GM19043 (cell line): Measurements from ENCODE around the gene NFRKB.
"Not testable (repeated sequence)": the region's sequence is repeated elsewhere in the genome, so short reads cannot be mapped to it uniquely, and the experiment has no call there.

ENCODE experiments used
- ATAC-seq: cut with Tn5 transposase; IDR thresholded peaks from one replicate; pipeline ENCODE4 v1.9.1; 2021; ENCODE audit warnings: low read depth; ENCODE audit not compliant: unreplicated experiment

NFRKB gene

GRCh38 chr11:129896062-129896461, 684 bp upstream of the NFRKB start:
- no peak for ATAC-seq

DNA sequence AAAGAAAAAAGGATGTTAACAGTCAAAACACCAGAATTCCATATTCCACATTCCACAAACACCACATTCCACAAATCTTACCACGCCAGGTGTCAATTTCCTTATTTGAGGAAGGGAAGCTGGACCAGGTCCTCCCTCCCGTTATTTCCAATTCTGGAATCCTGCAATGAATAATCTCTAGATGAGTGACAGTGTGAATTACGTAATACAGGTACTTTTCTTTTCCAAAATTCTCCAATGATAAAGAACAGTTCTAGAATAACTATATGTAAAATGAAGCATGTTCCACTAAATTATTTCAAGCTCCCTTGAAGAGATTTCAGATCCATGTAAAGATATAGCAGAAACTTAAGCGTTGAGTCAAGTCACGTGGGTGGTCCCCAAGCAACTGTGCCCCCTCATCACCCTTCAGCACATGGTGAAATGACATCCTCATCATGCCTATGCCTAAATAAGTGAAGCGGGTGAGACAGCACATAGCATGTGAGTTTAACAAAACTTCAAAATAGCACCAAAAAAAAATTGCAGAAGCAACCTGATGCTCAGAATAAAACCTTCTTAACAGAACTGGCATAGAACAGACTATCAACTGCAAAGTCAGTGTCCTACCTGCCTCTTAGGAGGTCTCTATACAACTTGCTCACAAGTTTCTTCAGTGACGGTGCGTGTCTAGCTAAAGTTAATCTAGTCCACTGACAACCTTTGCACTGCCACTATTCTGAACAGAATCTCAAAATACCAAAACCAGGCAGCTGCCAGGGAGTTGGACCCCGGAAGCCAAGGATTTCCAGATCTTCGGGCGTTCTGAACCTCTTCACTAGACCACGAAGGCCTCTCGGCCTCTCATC, 876 bp downstream of the NFRKB start:
- peak; percentile 28 for ATAC-seq

DNA sequence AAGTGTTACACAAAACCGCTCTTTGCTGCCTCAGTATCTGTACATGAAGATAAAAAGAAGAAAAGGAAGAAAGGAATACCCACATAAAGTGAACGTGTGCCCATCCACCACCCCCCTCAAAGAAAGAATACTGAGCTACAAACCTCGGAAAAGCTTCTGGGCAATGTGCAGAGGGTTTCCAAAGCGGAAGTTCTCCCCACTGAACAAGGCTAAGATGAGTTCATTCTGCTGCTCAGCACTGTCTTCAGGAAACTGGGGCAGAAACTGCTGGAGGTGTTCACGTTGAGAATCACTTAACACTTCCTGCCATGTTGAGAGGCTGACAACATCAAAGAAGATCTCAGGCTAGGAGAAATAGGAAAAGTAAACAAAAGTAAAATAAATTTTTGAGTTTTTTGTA, 6.9 kb downstream of the NFRKB start:
- no peak for ATAC-seq

DNA sequence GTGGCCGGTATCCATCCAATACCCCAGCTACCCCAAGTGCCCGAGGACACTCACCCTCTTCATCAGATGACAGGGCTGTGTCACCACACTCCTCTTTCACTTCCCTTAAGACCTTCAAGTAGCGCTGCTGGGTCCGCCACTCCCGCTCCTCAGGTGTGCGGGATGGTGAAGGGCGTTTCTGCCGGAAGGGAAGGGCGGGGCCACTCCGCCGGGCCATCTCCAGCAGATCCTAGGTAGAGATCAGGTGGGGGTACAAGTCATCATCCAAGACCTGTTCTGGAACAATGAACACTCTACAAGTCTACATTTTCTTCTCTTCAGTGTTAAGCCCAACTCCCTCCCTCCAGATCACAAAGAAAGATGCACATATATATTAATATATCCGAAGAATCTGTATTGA, 10.0 kb downstream of the NFRKB start:
- ATAC-seq: no peak

DNA sequence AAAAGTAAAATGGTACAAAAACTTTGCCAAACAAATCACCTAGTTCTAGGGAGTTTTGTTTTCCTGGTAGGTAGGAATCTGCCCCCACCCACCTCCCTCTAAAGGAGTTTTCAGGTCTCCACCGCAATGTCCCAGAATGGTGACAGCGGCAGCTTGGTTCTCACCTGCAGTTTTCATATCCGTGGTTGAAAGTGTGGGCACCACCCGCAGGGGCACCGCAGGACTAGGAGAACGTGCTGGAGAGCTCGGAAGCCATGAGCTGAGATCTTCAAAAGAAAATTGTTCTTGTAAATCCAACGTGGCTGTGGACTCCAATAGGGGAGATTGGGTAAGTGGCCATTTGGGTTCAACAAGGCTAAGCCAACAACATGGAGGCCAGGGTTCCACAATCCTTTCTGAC, 10.8 kb downstream of the NFRKB start:
- no peak for ATAC-seq

GRCh38 chr11:129881570-129882170, 13.7 kb downstream of the NFRKB start:
- ATAC-seq: peak; percentile 84

DNA sequence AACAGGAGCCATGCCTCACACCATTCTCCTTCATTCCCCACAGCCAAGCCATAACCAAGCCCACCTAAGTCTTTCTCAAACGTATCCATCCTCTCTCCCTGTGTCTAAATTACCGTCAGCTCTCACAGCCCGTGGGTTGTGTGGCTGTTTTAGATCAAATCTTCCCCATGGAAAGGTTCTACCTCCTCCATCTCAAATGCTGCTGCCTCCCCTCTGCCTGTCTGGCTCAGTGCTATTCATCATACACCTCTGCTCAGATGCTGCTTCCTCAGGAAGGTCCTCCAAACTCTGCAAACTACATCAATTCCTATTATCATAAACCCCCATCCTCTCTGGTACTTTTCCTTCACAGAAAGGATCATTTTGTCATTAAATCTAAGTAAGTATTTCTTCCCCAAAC, 15.1 kb downstream of the NFRKB start:
- no peak for ATAC-seq

GRCh38 chr11:129871914-129872313, 23.5 kb downstream of the NFRKB start:
- ATAC-seq: no peak

- ATAC-seq: not testable (repeated sequence)
These were observed 26.8 kb downstream of the NFRKB start for GRCh38 chr11:129868626-129869025.

DNA sequence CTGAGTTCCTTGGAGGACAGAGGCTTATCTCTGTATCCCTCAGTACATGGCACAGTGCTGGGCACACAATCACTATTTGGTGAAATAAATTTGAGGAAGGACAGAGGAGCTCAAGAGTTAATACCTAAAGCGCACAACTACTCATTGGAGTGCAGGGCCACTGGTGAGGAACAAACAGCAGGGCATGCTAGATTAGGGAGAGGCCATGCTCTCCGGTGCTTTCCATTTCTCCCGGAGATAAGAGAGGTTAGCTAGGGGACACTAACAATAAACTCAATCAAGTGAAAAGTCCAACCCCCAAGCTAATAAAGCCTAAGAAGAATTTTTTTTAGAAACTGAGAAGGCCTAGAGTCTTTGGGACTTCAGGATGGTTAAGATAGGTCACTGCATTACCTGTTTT, 29.1 kb downstream of the NFRKB start:
- ATAC-seq: no peak

GRCh38 chr11:129865701-129866100, 29.7 kb downstream of the NFRKB start:
- no peak for ATAC-seq

DNA sequence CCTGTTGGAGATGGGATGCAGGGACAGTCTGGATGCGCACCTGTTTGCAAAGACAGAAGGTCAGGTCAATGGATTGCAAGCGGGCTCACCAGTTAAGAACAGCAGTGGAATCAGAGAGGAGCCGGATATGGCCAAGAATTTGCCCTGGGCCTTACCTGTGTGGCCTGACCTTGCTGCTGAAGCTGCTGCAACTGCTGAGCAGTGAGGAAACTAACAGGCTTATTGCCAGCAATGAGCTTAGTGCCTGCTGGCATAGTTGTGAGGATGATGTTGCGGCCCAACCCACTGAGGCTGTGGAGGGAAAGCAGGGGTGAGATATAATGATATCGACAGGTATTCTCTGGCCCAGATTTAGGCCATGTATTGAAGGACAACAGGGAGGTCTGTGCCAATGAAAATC, 30.6 kb downstream of the NFRKB start:
- ATAC-seq: no peak

DNA sequence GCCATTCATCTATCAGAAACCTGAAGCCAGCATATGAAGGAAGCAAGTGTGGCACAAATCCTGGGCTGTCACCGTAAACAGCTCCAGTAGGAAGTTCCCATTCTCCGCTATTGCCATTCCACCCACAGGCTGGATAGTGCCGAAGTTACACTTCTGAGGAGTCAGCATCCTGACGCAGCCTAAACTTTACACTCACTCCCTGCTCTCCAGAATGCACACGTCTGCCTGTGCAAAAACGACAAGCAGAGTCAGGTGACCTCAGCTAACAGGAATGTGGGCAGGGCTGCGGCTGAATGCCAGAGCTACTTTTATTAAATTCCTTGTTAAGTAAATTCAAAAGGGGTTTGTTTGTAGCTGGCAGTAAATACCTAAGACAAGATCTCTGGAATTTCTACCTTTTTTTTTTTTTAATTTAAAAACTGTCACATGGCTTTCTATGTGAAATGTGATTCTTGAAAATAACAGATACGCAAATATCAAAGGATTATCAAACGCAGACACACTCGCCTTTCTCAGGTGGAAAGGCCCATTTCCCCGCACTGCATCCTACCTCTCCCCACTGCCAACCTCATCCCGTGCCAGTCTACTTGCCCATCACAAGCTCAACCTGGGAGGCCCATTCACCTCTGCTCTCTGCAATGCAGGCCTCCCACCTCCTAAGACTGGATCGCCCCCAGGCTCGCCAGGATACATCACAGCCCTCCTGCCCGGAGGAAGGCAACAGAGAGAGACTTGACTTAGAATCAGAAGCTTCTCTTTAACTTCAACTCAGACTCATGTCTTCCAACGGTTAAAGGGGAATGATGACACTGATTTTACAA, 33.5 kb downstream of the NFRKB start:
- ATAC-seq: no peak

GRCh38 chr11:129856036-129856435, 39.3 kb downstream of the NFRKB start:
- ATAC-seq: no peak

- ATAC-seq: no peak
These were observed 40.3 kb downstream of the NFRKB start for GRCh38 chr11:129855086-129855485.

DNA sequence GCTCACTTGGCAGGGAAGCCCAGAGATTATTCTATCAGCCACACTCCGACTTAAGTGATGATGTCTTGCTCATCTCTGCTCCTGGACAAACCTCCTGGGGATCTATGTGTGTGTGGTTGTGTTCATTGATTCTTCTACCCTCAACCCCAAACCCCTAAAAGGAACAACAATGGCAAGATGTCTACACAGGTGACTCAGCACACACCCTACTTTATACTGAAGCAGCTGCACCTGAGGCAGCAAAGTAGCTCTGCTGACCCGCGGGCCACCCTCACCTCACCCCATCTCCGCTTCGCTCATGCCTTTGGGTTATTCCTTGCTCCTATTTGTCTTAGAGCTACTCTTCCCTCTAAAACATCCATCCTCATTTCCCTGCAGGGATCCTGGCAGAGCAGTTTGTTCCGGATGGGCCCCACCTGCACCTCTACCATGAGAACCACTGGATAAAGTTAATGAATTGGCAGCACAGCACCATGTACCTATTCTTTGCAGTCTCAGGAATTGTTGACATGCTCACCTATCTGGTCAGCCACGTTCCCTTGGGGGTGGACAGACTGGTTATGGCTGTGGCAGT, 41.1 kb downstream of the NFRKB start:
- ATAC-seq: no peak

GRCh38 chr11:129853518-129854231, 41.7 kb downstream of the NFRKB start:
- no peak for ATAC-seq

- ATAC-seq: no peak
These were observed 43.1 kb downstream of the NFRKB start for GRCh38 chr11:129852125-129852740.

DNA sequence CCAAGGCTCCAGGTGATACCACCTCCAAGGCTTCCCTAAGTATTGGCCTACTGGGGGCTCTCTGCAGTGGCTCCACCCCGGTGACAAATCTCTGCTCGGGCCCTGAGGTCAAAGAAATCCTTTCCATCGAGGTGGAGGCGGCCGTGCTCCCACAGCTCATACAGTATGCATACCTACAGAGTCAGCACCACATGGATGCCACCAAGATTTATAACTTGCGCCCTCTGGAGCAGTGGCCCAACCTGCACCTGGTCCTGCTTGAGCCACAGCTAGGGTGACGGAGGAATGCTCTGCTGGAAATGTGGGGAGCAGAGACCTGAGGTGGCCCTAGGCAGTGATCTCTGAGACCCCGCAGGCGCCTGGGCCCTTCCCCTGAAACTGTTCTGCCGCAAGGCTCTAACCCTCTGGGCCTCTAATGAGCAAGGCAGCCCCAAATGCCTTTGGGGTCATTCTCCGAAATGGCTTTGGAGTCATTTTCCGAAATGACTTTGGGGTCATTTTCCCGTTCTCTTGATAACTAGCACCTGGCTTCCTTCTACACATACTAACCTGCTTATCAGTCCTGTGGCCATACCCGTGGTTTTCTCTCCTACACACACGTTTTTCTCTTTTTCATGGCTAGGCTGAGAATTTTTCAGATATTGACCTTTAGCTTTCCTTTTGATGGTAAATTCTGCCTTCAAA, 45.8 kb downstream of the NFRKB start:
- ATAC-seq: no peak
